Ishikawa (cell line): ENCODE measurements around the gene EPS8L3.

Source experiments
- CEBPB ChIP-seq: IDR thresholded peaks from 2 replicates; pipeline ENCODE4 v1.6.1; 2012
- CREB1 ChIP-seq: IDR thresholded peaks from 2 replicates; pipeline ENCODE4 v1.6.1; 2012; ENCODE audit warnings: low read depth
- EGR1 ChIP-seq: IDR thresholded peaks from 2 replicates; pipeline ENCODE4 v1.6.1; 2012
- EP300 ChIP-seq: IDR thresholded peaks from 2 replicates; pipeline ENCODE4 v1.6.1; 2012; ENCODE audit warnings: borderline replicate concordance
- FOXM1 ChIP-seq: IDR thresholded peaks from 2 replicates; pipeline ENCODE4 v1.6.1; 2012; ENCODE audit warnings: low read depth, borderline replicate concordance
- MAX ChIP-seq: IDR thresholded peaks from 2 replicates; pipeline ENCODE4 v1.6.1; 2012
- NFIC ChIP-seq: IDR thresholded peaks from 2 replicates; pipeline ENCODE4 v1.6.1; 2012
- RAD21 ChIP-seq: IDR thresholded peaks from 2 replicates; pipeline ENCODE4 v1.6.1; 2012; ENCODE audit warnings: low read depth
- TAF1 ChIP-seq: IDR thresholded peaks from 2 replicates; pipeline ENCODE4 v1.6.1; 2012; ENCODE audit warnings: low read depth, mild to moderate bottlenecking
- TCF12 ChIP-seq: IDR thresholded peaks from 2 replicates; pipeline ENCODE4 v1.6.1; 2012; ENCODE audit warnings: low read depth
- TEAD4 ChIP-seq: IDR thresholded peaks from 2 replicates; pipeline ENCODE4 v1.6.1; 2012
- USF1 ChIP-seq: IDR thresholded peaks from 2 replicates; pipeline ENCODE4 v1.6.1; 2012
- YY1 ChIP-seq: IDR thresholded peaks from 2 replicates; pipeline ENCODE4 v1.6.1; 2012; ENCODE audit warnings: low read depth
- ZBTB7A ChIP-seq: IDR thresholded peaks from 2 replicates; pipeline ENCODE4 v1.6.1; 2012; ENCODE audit warnings: low read depth
- TF ChIP-seq, protein P1 (sequence below): IDR thresholded peaks from 2 replicates; pipeline ENCODE4 v1.6.1; 2012; ENCODE audit warnings: low read depth, mild to moderate bottlenecking

The EPS8L3 gene

DNA sequence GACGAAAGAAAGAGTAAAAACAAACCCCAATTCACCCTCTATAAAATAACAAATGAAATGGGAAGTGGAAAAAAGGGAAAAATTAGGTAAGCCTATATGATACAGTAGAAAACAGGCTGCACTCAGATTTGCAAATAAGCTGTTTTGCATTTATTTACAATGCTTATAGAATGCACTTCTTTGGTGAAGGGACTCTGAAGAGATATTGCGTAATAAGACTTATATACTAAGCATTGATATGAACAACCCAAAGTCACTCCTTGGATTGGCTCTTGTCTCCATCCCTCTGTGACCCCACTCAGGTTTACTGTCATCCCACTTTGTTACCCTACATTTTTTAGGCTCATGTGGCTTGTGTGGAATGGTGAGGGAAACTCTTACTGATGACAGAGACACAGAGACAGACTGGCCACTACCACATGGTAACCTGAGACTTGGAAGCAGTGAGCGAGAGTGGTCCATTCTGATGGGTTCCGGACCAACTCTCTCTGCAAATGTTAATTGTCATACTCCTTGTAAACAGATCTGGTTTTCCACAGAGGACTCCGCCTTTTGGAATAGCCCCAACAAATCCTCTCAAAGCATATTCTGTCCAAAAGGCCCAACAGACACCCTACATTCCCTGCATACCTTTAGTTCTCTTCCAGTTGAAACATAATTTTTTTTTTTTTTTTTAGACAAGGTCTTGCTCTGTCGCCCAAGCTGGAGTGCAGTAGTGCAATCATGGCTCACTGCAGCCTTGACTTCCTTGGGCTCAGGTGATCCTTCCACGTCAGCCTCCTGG lies 40.6 kb downstream of the EPS8L3 start:
- TF ChIP-seq TEAD4 (peak; percentile 84), USF1 (0 out of 2 replicates have a peak, but pooled peaks have one; percentile 3), NFIC (peak; percentile 36), CEBPB (peak; percentile 92), YY1 (no peak), TCF12 (no peak)

GRCh38 chr1:109721971-109722370 lies 41.8 kb downstream of the EPS8L3 start:
- TF ChIP-seq USF1: no peak
- TF ChIP-seq, protein P1, sequence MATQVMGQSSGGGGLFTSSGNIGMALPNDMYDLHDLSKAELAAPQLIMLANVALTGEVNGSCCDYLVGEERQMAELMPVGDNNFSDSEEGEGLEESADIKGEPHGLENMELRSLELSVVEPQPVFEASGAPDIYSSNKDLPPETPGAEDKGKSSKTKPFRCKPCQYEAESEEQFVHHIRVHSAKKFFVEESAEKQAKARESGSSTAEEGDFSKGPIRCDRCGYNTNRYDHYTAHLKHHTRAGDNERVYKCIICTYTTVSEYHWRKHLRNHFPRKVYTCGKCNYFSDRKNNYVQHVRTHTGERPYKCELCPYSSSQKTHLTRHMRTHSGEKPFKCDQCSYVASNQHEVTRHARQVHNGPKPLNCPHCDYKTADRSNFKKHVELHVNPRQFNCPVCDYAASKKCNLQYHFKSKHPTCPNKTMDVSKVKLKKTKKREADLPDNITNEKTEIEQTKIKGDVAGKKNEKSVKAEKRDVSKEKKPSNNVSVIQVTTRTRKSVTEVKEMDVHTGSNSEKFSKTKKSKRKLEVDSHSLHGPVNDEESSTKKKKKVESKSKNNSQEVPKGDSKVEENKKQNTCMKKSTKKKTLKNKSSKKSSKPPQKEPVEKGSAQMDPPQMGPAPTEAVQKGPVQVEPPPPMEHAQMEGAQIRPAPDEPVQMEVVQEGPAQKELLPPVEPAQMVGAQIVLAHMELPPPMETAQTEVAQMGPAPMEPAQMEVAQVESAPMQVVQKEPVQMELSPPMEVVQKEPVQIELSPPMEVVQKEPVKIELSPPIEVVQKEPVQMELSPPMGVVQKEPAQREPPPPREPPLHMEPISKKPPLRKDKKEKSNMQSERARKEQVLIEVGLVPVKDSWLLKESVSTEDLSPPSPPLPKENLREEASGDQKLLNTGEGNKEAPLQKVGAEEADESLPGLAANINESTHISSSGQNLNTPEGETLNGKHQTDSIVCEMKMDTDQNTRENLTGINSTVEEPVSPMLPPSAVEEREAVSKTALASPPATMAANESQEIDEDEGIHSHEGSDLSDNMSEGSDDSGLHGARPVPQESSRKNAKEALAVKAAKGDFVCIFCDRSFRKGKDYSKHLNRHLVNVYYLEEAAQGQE: no peak
- TF ChIP-seq EP300: no peak
- TF ChIP-seq EGR1: no peak

DNA sequence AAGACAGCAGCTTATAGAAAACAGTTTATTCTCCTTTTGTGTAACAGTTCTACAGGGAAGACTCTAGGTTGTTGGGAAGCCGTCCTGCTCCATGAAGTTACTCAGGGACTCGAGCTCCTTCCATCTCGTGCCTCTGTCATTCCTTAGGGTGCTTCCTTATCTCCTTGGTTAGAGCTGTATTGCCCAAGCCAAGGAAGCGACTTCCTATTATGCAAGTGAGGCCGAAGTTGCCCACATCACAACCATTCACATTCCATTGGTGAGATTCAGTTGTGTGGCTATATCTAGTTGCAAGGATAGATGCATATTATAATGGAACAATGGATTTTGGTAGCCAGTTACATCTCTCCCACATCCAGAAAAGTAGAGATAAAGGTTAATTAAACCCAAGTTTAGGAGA lies 42.7 kb downstream of the EPS8L3 start:
- TF ChIP-seq NFIC (no peak), TCF12 (no peak), RAD21 (no peak), EP300 (no peak), USF1 (no peak), TEAD4 (no peak), CREB1 (no peak), CEBPB (no peak)

- TF ChIP-seq EP300 (no peak), TAF1 (no peak), RAD21 (no peak), NFIC (no peak), FOXM1 (no peak), CEBPB (no peak), YY1 (no peak), CREB1 (no peak), USF1 (no peak), MAX (no peak), EGR1 (no peak), ZBTB7A (no peak)
- TF ChIP-seq, protein P1: no peak
These were observed 44.3 kb downstream of the EPS8L3 start for GRCh38 chr1:109719337-109719837.

- TF ChIP-seq RAD21 (peak; percentile 63), TEAD4 (no peak), FOXM1 (no peak)
These were observed 45.2 kb downstream of the EPS8L3 start for GRCh38 chr1:109718495-109718894.

GRCh38 chr1:109717729-109718128 lies 46.0 kb downstream of the EPS8L3 start:
- TF ChIP-seq TEAD4 (no peak), YY1 (no peak), ZBTB7A (no peak), RAD21 (no peak), CREB1 (no peak), CEBPB (no peak), MAX (no peak)
- TF ChIP-seq, protein P1: no peak
